Skin of body (tissue), 2 donors: ENCODE data around the gene VENTX. TPM values are rescaled to one million over a fixed set of nuclear protein-coding genes. Genes with fewer than 3 reads are reported as not detected.

ENCODE experiments used
- DNase-seq: peaks from one replicate; lab custom pipeline; 2025; lab: John Stamatoyannopoulos, UW
- total RNA-seq: library from RNA; depleted of rRNA; stranded (reverse); fragments of >200 nt; gene quantifications from one replicate; pipeline ENCODE4 v1.2.3, GENCODE V29; 2014

VENTX gene
- total RNA-seq, 1 donor from 2014 or later: 0.20 TPM

GRCh38 chr10:133235265-133235855 is 2.3 kb upstream of the VENTX start:
- no peak for DNase-seq

- DNase-seq: no peak
Measured at GRCh38 chr10:133235932-133236331, 1.7 kb upstream of the VENTX start.

- DNase-seq: no peak
Measured at GRCh38 chr10:133236401-133237240, 1.0 kb upstream of the VENTX start.

GRCh38 chr10:133237241-133237587 is 441 bp upstream of the VENTX start:
- no peak for DNase-seq

- DNase-seq: no peak
Measured at GRCh38 chr10:133238466-133238804, 780 bp downstream of the VENTX start.

DNA sequence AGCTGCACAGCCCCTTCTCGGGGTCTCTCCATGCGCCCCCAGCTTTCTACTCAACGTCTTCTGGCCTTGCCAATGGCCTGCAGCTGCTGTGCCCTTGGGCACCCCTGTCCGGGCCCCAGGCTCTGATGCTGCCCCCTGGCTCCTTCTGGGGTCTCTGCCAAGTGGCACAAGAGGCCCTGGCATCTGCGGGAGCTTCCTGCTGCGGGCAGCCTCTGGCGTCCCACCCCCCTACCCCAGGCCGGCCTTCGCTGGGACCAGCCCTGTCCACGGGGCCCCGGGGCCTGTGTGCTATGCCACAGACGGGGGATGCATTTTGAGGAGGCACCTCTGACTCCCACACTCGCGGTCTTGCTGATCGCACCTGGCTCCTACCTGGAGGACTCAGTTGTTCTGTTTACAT is 2.3 kb downstream of the VENTX start:
- no peak for DNase-seq

DNA sequence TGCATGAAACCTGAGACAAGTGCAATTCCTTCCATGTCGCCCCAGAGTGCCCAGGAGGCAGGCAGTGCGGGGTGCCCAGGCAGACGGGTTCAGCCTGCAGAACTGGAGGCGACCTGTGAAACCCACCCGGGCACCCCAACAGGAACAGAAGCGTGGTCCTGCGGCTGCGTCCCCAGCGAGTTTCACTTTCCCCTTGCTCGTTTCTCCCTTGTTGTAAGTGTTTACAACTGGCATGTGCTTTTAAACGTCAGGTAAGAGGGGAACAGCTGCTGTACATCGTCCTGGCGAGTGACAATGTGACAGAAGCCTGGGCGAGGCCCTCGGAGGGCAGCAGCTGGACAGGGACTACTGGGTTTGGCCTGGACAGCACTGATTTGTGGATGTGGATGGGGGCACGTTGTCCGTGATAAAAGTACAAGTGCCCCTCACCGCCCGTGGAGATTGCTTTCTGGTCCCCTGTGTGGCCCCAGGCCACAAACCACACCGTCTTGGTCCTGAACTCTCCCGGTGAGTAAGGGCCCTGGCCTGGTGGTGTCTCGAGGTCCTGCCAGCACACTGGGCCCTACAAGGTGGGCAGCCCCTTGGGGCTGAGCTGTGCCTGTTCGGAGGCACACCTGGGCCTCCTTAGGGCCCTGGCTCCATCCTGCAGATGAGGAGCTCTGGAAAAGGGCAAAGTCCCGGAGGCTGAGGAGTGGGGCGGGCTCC is 4.0 kb downstream of the VENTX start:
- DNase-seq: no peak

DNA sequence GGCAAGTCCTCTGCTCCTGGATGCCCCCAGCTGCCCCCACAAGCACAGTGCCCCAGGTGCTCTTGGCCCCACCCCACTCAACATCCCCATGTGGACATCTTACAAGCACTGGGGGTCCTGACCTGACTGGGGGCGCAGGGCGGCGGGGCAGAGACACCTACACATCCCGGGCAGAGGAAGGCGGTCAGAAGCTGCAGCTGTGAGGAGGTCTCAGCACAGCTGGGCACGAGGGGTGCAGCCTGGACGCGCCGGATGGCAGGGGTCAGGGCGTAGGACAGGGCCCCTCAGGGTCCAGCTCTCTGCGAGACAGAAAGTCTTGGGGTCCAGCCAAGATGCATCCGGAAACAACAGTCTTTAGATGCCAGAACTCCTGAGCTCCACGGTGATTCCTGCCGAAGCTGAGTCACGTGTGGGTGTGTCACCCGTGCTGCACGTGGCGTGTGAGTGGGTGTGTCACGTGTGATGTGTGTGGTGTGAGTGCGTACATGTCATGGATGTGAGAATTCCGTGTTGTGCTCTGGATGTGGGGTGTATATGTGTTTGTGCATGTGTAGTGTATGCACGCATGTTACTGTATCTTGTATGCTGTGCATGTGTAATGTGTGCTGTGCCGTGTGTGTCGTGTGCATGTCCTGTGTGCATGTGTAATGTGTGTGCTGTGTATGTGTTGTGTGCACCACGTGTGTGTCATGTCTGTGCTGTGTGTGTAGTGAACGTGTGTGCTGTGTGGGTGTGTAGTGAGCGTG is 5.1 kb downstream of the VENTX start:
- DNase-seq: no peak

DNA sequence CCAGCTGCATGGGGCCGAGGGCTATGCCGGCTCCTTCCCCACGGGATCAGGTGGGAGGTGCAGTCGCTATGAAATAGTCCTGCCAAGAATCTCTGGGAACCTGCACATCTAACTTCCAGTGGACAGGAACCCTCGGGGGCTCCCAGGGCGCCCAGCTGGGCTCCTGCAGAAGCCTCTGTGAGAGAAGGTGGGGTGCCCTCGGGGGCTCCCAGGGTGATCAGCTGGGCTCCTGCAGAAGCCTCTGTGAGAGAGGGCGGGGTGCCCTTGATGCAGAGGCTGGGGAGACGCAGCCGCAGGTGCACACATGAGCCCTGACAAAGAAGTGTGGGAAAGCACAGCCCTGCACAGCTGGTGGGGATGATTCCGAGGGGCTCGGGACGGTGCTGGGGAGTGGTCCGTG is 5.9 kb downstream of the VENTX start:
- DNase-seq: no peak

- DNase-seq: no peak
Measured at GRCh38 chr10:133245439-133246235, 8.0 kb downstream of the VENTX start.

DNA sequence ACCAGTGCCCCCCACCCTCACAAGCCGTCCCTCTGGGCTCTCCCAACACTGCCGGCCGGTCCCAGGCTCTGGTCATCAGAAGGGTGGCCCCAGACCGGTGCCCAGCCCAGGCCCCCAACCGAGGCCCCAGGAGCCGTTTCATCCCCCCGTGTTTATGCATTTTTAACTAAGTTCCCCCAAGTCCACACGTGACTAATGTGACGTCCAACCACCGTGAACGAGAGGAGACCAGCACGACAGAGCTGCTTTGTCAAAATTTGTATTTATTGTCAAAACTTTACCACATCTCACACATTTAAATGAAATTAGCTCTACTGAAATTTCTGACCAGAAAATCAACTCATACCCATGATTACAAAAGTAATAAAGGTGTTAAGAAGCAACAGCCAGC is 8.6 kb downstream of the VENTX start:
- DNase-seq: no peak

GRCh38 chr10:133247681-133248333 is 10.2 kb downstream of the VENTX start:
- DNase-seq: no peak

DNA sequence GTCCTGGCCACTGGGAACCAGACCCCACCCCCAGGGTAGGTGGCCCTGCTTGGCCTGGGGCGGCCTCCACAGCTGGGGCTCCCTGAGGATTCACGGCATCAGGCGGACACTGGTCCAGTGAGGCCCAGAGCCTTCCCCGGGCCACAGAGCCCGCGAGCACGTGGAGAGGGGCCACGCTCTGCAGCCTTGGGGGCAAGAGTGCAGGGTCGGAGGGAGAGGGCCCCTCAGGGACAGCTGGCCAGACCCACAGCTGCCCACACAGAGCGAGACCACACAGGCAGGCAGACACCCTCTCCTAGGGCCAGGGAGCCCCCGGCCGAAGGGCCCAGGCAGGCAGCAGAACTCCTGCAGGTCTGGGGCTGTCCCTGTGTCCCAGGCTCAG is 10.7 kb downstream of the VENTX start:
- no peak for DNase-seq

DNA sequence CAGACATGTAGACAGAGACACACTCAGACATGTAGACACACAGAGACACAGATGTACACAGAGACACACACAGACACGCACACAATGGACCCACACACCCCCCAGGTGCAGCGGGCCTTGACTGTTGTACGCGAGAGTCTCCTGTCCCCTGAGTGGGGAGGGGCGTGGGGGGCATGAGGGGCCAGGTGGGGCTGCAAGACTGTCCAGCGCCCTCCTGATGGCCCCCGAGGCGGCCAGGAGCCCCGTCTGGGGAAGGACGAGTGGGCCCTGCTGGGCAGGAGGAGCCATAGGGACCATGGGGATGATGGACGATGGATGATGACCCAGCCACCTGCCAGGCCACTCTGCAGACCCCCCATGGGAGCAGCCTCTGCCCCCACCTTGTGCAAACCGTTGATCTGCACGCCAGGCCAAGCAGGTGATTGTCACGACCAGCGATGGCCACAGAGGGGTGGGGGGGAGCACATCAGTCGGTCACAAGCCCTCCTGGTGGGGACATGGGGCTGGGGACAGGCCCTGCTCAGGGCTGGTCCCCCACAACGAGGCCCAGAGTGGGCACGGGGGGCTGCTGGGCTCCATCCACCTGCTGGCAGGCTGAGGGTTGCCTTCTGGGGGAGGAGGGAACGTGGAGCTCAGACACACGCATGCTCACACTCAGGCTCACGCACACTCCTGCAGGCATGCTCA is 11.6 kb downstream of the VENTX start:
- DNase-seq: no peak

DNA sequence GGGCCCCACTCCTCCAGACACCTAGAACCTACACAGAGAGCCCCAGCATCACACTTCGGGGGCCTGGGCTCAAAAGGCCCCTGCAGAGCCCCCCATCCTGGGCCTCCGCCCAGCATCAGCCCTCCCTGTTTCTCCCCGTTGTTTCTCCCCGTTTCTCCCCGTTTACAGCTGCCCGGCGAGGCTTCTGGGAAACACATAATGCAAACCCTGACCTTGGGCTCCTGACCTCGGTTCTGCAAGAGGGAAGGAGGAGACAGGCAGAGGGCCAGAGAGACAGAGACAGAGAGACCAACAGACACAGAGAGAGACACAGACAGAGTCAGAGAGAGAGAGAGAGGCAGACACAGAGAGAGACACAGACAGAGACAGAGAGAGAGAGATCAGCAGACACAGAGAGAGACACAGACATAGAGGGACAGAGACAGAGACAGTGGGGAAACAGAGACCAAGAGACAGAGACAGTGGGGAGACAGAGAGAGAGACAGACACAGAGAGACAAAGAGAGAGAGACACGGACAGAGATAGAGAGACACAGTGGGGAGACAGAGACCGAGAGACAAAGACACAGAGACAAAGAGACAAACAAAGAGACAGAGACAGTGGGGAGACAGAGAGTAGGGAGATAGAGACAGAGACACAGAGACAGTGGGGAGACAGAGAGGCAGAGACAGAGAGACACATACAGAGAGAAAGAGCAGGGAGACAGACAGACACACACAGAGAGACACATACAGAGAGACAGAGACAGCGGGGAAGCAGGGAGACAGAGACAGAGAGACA is 12.5 kb downstream of the VENTX start:
- no peak for DNase-seq

GRCh38 chr10:133251388-133252222 is 13.9 kb downstream of the VENTX start:
- DNase-seq: no peak

DNA sequence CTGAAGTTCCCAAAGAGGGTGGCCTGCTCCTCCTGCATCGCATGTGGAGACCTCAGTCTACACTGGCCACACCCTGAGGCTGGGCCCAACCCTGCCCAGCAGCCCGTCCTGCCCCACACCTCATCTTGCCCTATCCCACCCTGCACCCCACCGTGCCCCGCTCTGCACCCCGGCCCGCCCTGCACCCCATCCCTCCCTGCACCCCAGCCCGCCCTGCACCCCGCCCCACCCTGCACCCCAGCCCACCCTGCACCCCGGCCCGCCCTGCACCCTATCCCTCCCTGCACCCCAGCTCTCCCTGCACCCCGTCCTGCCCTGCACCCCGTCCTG is 14.5 kb downstream of the VENTX start:
- DNase-seq: no peak

DNA sequence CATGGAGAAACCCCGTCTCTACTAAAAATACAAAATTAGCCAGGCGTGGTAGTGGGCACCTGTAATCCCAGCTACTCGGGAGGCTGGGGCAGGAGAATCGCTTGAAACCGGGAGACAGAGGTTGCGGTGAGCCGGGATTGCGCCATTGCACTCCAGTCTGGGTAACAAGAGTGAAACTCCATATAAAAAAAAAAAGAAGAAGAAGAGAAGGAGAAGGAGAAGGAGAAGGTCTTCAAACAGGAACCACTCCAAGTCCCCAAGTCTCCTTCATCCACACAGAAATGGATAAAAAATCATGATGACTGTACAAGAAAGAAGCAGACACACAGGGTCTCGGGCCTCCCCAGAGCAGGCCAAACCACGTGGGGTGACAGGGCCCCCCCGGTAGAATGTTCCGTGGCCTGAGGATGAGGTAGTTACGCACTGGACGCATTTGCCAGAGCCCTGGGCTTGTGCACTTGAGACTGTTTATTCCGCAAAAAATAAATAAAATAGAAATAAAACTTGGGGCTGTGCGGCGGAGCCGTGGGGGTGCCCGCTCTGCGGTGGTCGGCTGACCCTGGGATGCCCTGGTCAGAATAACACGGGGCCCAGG is 15.8 kb downstream of the VENTX start:
- no peak for DNase-seq
